Neuronal stem cell (in vitro differentiated cells): ENCODE results near the gene TSPAN7.

Source experiments
- DNase-seq: peaks from one replicate; pipeline ENCODE4 v3.0.0-alpha.2; 2013; ENCODE audit warnings: low spot score
- H2AFZ ChIP-seq: one replicate; pipeline ENCODE4 v1.6.1; 2013; ENCODE audit warnings: mild to moderate bottlenecking, low read length, inconsistent platforms
- H2AK5ac ChIP-seq: 2 replicates; pipeline ENCODE4 v1.6.1; 2013; ENCODE audit warnings: low read depth, mild to moderate bottlenecking, inconsistent platforms, low read length, moderate library complexity, mixed read lengths
- H2BK120ac ChIP-seq: 2 replicates; pipeline ENCODE4 v1.6.1; 2013; ENCODE audit warnings: low read depth, mild to moderate bottlenecking, inconsistent platforms, low read length, moderate library complexity, mixed read lengths
- H2BK12ac ChIP-seq: one replicate; pipeline ENCODE4 v1.6.1; 2013; ENCODE audit warnings: low read length, inconsistent platforms
- H2BK15ac ChIP-seq: 2 replicates; pipeline ENCODE4 v1.6.1; 2013; ENCODE audit warnings: mild to moderate bottlenecking, low read length, inconsistent platforms, mixed read lengths
- H2BK5ac ChIP-seq: one replicate; pipeline ENCODE4 v1.6.1; 2013; ENCODE audit warnings: inconsistent platforms, mild to moderate bottlenecking, low read length, moderate library complexity
- H3K14ac ChIP-seq: one replicate; pipeline ENCODE4 v1.6.1; 2013; ENCODE audit warnings: low read length, inconsistent platforms
- H3K18ac ChIP-seq: 2 replicates; pipeline ENCODE4 v1.6.1; 2013; ENCODE audit warnings: low read length, inconsistent platforms
- H3K23ac ChIP-seq: 2 replicates; pipeline ENCODE4 v1.6.1; 2013; ENCODE audit warnings: low read depth, mild to moderate bottlenecking, mixed read lengths, low read length, inconsistent platforms; ENCODE audit not compliant: poor library complexity
- H3K27ac ChIP-seq: replicated peaks from 3 replicates; pipeline ENCODE4 v1.5.1; 2013; ENCODE audit warnings: low read length, inconsistent platforms
- H3K27me3 ChIP-seq, 3 experiments: 2 replicates each; pipeline ENCODE4 v1.6.1; 2013; ENCODE audit warnings: low read length in 3 of 3, mild to moderate bottlenecking in 2 of 3, inconsistent platforms in 1 of 3, low read depth in 1 of 3, mixed read lengths in 1 of 3, moderate library complexity in 1 of 3; ENCODE audit not compliant: control insufficient read depth in 3 of 3, insufficient read depth in 3 of 3
- H3K36me3 ChIP-seq, 2 donors: replicated peaks in 1 of 2; 2 replicates each; pipeline ENCODE4 v1.6.1; 2013; ENCODE audit warnings: low read length in 2 of 2; ENCODE audit not compliant: control insufficient read depth in 2 of 2, insufficient read depth in 2 of 2
- H3K4ac ChIP-seq: 2 replicates; pipeline ENCODE4 v1.6.1; 2013; ENCODE audit warnings: inconsistent platforms, mild to moderate bottlenecking, low read length, moderate library complexity
- H3K4me1 ChIP-seq, 2 donors: 1 replicate in 1 of 2; 2 replicates in 1 of 2; pipeline ENCODE4 v1.6.1; 2013; ENCODE audit warnings: low read length in 2 of 2, low read depth in 1 of 2; ENCODE audit not compliant: control insufficient read depth in 2 of 2, insufficient read depth in 1 of 2
- H3K4me2 ChIP-seq: one replicate; pipeline ENCODE4 v1.6.1; 2013; ENCODE audit warnings: mild to moderate bottlenecking, low read length, inconsistent platforms; ENCODE audit not compliant: insufficient read depth, poor library complexity, severe bottlenecking
- H3K4me3 ChIP-seq, 2 donors: 2 replicates each; pipeline ENCODE4 v1.5.1; 2013; ENCODE audit warnings: low read length in 2 of 2, mild to moderate bottlenecking in 2 of 2, inconsistent platforms in 1 of 2, moderate library complexity in 1 of 2
- H3K79me1 ChIP-seq: one replicate; pipeline ENCODE4 v1.6.1; 2013; ENCODE audit warnings: low read depth, mild to moderate bottlenecking, inconsistent platforms, low read length, moderate library complexity
- H3K9ac ChIP-seq: one replicate; pipeline ENCODE4 v1.6.1; 2013; ENCODE audit warnings: mild to moderate bottlenecking, low read depth, low read length, inconsistent platforms; ENCODE audit not compliant: poor library complexity
- H3K9me3 ChIP-seq, 2 donors: replicated peaks in 1 of 2; 2 replicates each; pipeline versions ENCODE3 to v1.6.1; 2013; ENCODE audit warnings: low read length in 2 of 2, mild to moderate bottlenecking in 2 of 2, inconsistent platforms in 1 of 2, low read depth in 1 of 2, mixed read lengths in 1 of 2, moderate library complexity in 1 of 2; ENCODE audit not compliant: control insufficient read depth in 2 of 2, insufficient read depth in 1 of 2
- H4K8ac ChIP-seq: one replicate; pipeline ENCODE4 v1.6.1; 2013; ENCODE audit warnings: low read depth, mild to moderate bottlenecking, inconsistent platforms, low read length, moderate library complexity
- H4K91ac ChIP-seq: one replicate; pipeline ENCODE4 v1.6.1; 2013; ENCODE audit warnings: low read length, low read depth, mild to moderate bottlenecking, inconsistent platforms; ENCODE audit not compliant: poor library complexity
- WGBS, 2 donors: extraction: QIAGEN DNeasy Blood & Tissue Kit; methylation state at CpG; one replicate each; pipeline ENCODE4 v1.1.7; 2013; ENCODE audit warnings: missing lambda C conversion rate in 2 of 2, mixed read lengths in 1 of 2; ENCODE audit not compliant: insufficient read length in 2 of 2, insufficient replicate concordance in 1 of 2; ENCODE audit errors: extremely low coverage in 2 of 2; 5-methylcytosine and 5-hydroxymethylcytosine counted together

Gene TSPAN7

GRCh38 chrX:38664285-38664684 is 102.9 kb downstream of the TSPAN7 start:
- no CpG with 5 or more reads among the region's 5 CpGs for whole genome bisulfite sequencing, 2 donors
- no peak overlapping the region for H2BK120ac ChIP-seq
- peak; percentile 9 for DNase-seq

GRCh38 chrX:38666909-38667308 is 105.6 kb downstream of the TSPAN7 start:
- H3K27ac ChIP-seq, result no peak overlapping the region
- no peak overlapping the region for H2BK15ac ChIP-seq
- no peak overlapping the region for H3K4me3 ChIP-seq
- H3K4ac ChIP-seq, result no peak overlapping the region
- no peak overlapping the region for H3K14ac ChIP-seq
- no peak overlapping the region for H2BK120ac ChIP-seq
- no peak overlapping the region for H2AK5ac ChIP-seq
- H3K27me3 ChIP-seq, result peaks cover 0 to 5% (median 0%) of the 10 kb centered on the region in 3 experiments
- H3K79me1 ChIP-seq, result no peaks in the 10 kb centered on the region
- no peak for DNase-seq
- H3K18ac ChIP-seq, result no peak overlapping the region
- H3K9me3 ChIP-seq, result no peaks in the 10 kb centered on the region
- H3K36me3 ChIP-seq, result no peaks in the 10 kb centered on the region
- H2BK12ac ChIP-seq, result no peak overlapping the region
- H4K8ac ChIP-seq, result no peak overlapping the region
- no peak overlapping the region for H3K23ac ChIP-seq
- no peak overlapping the region for H2AFZ ChIP-seq
- H3K9ac ChIP-seq, result peak overlapping the region; percentile 21
- H2BK5ac ChIP-seq, result no peak overlapping the region
- no peak overlapping the region for H4K91ac ChIP-seq
- H3K4me1 ChIP-seq, result no peaks in the 10 kb centered on the region
- no peak overlapping the region for H3K4me2 ChIP-seq

More at GRCh38 chrX:38664285-38664684, 102.9 kb downstream of the TSPAN7 start:
- no peak overlapping the region for H3K4me3 ChIP-seq
- H3K79me1 ChIP-seq, result no peaks in the 10 kb centered on the region
- H3K18ac ChIP-seq, result no peak overlapping the region
- no peak overlapping the region for H2BK12ac ChIP-seq
- peaks cover 0 to 1% (median 0%) of the 10 kb centered on the region in 3 experiments for H3K27me3 ChIP-seq
- no peak overlapping the region for H3K23ac ChIP-seq
- H3K4ac ChIP-seq, result no peak overlapping the region
- H4K8ac ChIP-seq, result no peak overlapping the region
- H3K9me3 ChIP-seq, result no peaks in the 10 kb centered on the region
- H2BK5ac ChIP-seq, result no peak overlapping the region
- no peaks in the 10 kb centered on the region for H3K4me1 ChIP-seq
- no peak overlapping the region for H2AFZ ChIP-seq
- H2BK15ac ChIP-seq, result no peak overlapping the region
- H2AK5ac ChIP-seq, result no peak overlapping the region
- no peak overlapping the region for H3K14ac ChIP-seq
- no peaks in the 10 kb centered on the region for H3K36me3 ChIP-seq
- no peak overlapping the region for H3K9ac ChIP-seq
- no peak overlapping the region for H3K4me2 ChIP-seq
- no peak overlapping the region for H3K27ac ChIP-seq
- no peak overlapping the region for H4K91ac ChIP-seq

GRCh38 chrX:38668771-38669170 is 107.4 kb downstream of the TSPAN7 start:
- no peak overlapping the region for H3K14ac ChIP-seq
- no peak overlapping the region for H3K4me3 ChIP-seq
- no peak overlapping the region for H3K18ac ChIP-seq
- no peak overlapping the region for H3K4me2 ChIP-seq
- H2BK12ac ChIP-seq, result no peak overlapping the region
- no peak overlapping the region for H2BK120ac ChIP-seq
- no peak overlapping the region for H4K91ac ChIP-seq
- H2BK5ac ChIP-seq, result no peak overlapping the region
- H3K4ac ChIP-seq, result no peak overlapping the region
- H3K79me1 ChIP-seq, result no peaks in the 10 kb centered on the region
- no peak overlapping the region for H3K9ac ChIP-seq
- H3K23ac ChIP-seq, result no peak overlapping the region
- H2AFZ ChIP-seq, result no peak overlapping the region
- no peak overlapping the region for H3K27ac ChIP-seq
- H3K4me1 ChIP-seq, result no peaks in the 10 kb centered on the region
- no CpG with 5 or more reads among the region's 1 CpG for WGBS, 2 donors
- H3K36me3 ChIP-seq, result no peaks in the 10 kb centered on the region
- H3K27me3 ChIP-seq, result peaks cover 0 to 5% (median 0%) of the 10 kb centered on the region in 3 experiments
- H3K9me3 ChIP-seq, result no peaks in the 10 kb centered on the region
- no peak overlapping the region for H2BK15ac ChIP-seq
- no peak for DNase-seq
- H2AK5ac ChIP-seq, result no peak overlapping the region
- no peak overlapping the region for H4K8ac ChIP-seq

GRCh38 chrX:38669428-38669827 is 108.1 kb downstream of the TSPAN7 start:
- no peak overlapping the region for H4K91ac ChIP-seq

More at GRCh38 chrX:38669428-38669827, 108.1 kb downstream of the TSPAN7 start:
- Histone ChIP-seq H4K8ac (no peak overlapping the region), H3K27me3 (peaks cover 0 to 5% (median 0%) of the 10 kb centered on the region in 3 experiments), H3K36me3 (no peaks in the 10 kb centered on the region), H2BK15ac (no peak overlapping the region), H2AK5ac (no peak overlapping the region), H3K4me3 (no peak overlapping the region), H3K23ac (no peak overlapping the region), H2AFZ (no peak overlapping the region), H2BK5ac (no peak overlapping the region), H2BK120ac (no peak overlapping the region), H3K9me3 (no peaks in the 10 kb centered on the region), H3K4me1 (no peaks in the 10 kb centered on the region), H3K4ac (no peak overlapping the region), H3K79me1 (no peaks in the 10 kb centered on the region), H3K27ac (no peak overlapping the region), H3K14ac (no peak overlapping the region), H3K4me2 (no peak overlapping the region), H3K9ac (no peak overlapping the region), H3K18ac (no peak overlapping the region), H2BK12ac (no peak overlapping the region)
- no CpG with 5 or more reads among the region's 4 CpGs for WGBS, 2 donors
- DNase-seq, result no peak
